Fibroblast of the aortic adventitia (primary cell): ENCODE data around the gene FGFRL1. TPM values are rescaled to one million over a fixed set of nuclear protein-coding genes. Genes with fewer than 3 reads are reported as not detected.

Experiments used
- DNase-seq: peaks from one replicate; pipeline ENCODE4 v3.0.0-alpha.2; 2010; ENCODE audit warnings: low read depth
- H3K4me3 ChIP-seq: 2 replicates; pipeline ENCODE4 v1.5.1; 2011; ENCODE audit warnings: low read depth, mild to moderate bottlenecking, control low read depth, low read length, moderate library complexity
- CTCF ChIP-seq: IDR thresholded peaks from 2 replicates; pipeline ENCODE4 v1.5.1; 2011; ENCODE audit warnings: mild to moderate bottlenecking, low read length, control low read depth, inconsistent platforms; ENCODE audit not compliant: insufficient read depth
- total RNA-seq: library from RNA; depleted of rRNA; stranded (reverse); fragments of >200 nt; gene quantifications from 2 replicates; pipeline ENCODE4 v1.2.3, GENCODE V29; 2012; ENCODE audit warnings: low replicate concordance

Gene FGFRL1
- total RNA-seq, 1 donor = 27.4 TPM

GRCh38 chr4:1033840-1034551 lies 22.6 kb downstream of the FGFRL1 start:
- DNase-seq = peak; percentile 91
- H3K4me3 ChIP-seq = peak overlapping the region; percentile 52
- no peak for TF ChIP-seq CTCF

- TF ChIP-seq CTCF = no peak
- H3K4me3 ChIP-seq = no peak overlapping the region
- DNase-seq = no peak
Observed at GRCh38 chr4:1035510-1035909, 24.1 kb downstream of the FGFRL1 start.

- TF ChIP-seq CTCF = no peak
- no peak for DNase-seq
- no peak overlapping the region for H3K4me3 ChIP-seq
Observed at GRCh38 chr4:1036095-1036494, 24.7 kb downstream of the FGFRL1 start.

GRCh38 chr4:1036976-1037810 lies 25.8 kb downstream of the FGFRL1 start:
- H3K4me3 ChIP-seq = no peak overlapping the region
- no peak for DNase-seq
- TF ChIP-seq CTCF = no peak

- no peak for DNase-seq
- no peak overlapping the region for H3K4me3 ChIP-seq
- no peak for TF ChIP-seq CTCF
Observed at GRCh38 chr4:1038948-1039492, 27.6 kb downstream of the FGFRL1 start.

GRCh38 chr4:1039493-1040343 lies 28.3 kb downstream of the FGFRL1 start:
- DNase-seq = peak; percentile 63
- no peak for TF ChIP-seq CTCF
- H3K4me3 ChIP-seq = no peak overlapping the region
